HG03039 (cell line): ENCODE measurements around the gene PIRT.
"Not testable (repeated sequence)": the region's sequence is repeated elsewhere in the genome, so short reads cannot be mapped to it uniquely, and the experiment has no call there.

Source experiments
- ATAC-seq: cut with Tn5 transposase; IDR thresholded peaks from one replicate; pipeline ENCODE4 v1.9.1; 2021; ENCODE audit warnings: mild to moderate bottlenecking, moderate library complexity; ENCODE audit not compliant: unreplicated experiment

Gene PIRT

GRCh38 chr17:10837921-10838320 lies at the start of gene PIRT:
TSS of gene PIRT (minus strand) at chr17:10838087. CDS start at chr17:10825645, 12,442 bp downstream.
- ATAC-seq = no peak

GRCh38 chr17:10881959-10882358 lies 44.1 kb upstream of the PIRT start:
- no peak for ATAC-seq

- no peak for ATAC-seq
Observed at GRCh38 chr17:10879190-10879836, 41.4 kb upstream of the PIRT start.

GRCh38 chr17:10875984-10876555 lies 38.2 kb upstream of the PIRT start:
- ATAC-seq = no peak

GRCh38 chr17:10875430-10875851 lies 37.6 kb upstream of the PIRT start:
- no peak for ATAC-seq

- ATAC-seq = no peak
Observed at GRCh38 chr17:10871914-10872313, 34.0 kb upstream of the PIRT start.

- no peak for ATAC-seq
Observed at GRCh38 chr17:10870336-10871050, 32.6 kb upstream of the PIRT start.

- not testable (repeated sequence) for ATAC-seq
Observed at GRCh38 chr17:10868744-10869143, 30.9 kb upstream of the PIRT start.

GRCh38 chr17:10859051-10859450 lies 21.2 kb upstream of the PIRT start:
- no peak for ATAC-seq

- no peak for ATAC-seq
Observed at GRCh38 chr17:10857976-10858375, 20.1 kb upstream of the PIRT start.

- ATAC-seq = not testable (repeated sequence)
Observed at GRCh38 chr17:10846636-10847035, 8.7 kb upstream of the PIRT start.

- ATAC-seq = no peak
Observed at GRCh38 chr17:10845388-10845751, 7.5 kb upstream of the PIRT start.

- peak; percentile 72 for ATAC-seq
Observed at GRCh38 chr17:10844621-10845387, 6.9 kb upstream of the PIRT start.

GRCh38 chr17:10843811-10844210 lies 5.9 kb upstream of the PIRT start:
- ATAC-seq = no peak

GRCh38 chr17:10842658-10843057 lies 4.8 kb upstream of the PIRT start:
- no peak for ATAC-seq

- no peak for ATAC-seq
Observed at GRCh38 chr17:10838682-10839081, 795 bp upstream of the PIRT start.

- ATAC-seq = no peak
Observed at GRCh38 chr17:10836966-10837590, 809 bp downstream of the PIRT start.

GRCh38 chr17:10836145-10836544 lies 1.7 kb downstream of the PIRT start:
- ATAC-seq = no peak

- no peak for ATAC-seq
Observed at GRCh38 chr17:10831696-10832095, 6.2 kb downstream of the PIRT start.

GRCh38 chr17:10827898-10828552 lies 9.9 kb downstream of the PIRT start:
- ATAC-seq = no peak

- no peak for ATAC-seq
Observed at GRCh38 chr17:10824874-10825273, 13.0 kb downstream of the PIRT start.
